HepG2 (cell line): ENCODE data around the gene ASCC3. TPM values are rescaled to one million over a fixed set of nuclear protein-coding genes. Genes with fewer than 3 reads are reported as not detected.
A peak's percentile ranks its signal among the peaks of the same experiment; 100 is the strongest.

ENCODE experiments used
- JUNB ChIP-seq: sonication (generic); formaldehyde crosslinking; IDR thresholded peaks from 2 replicates; pipeline ENCODE4 v1.8.0; 2022; ENCODE audit warnings: missing genetic modification reagents, mild to moderate bottlenecking, borderline replicate concordance
- MTF1 ChIP-seq: sonication (generic); formaldehyde crosslinking; IDR thresholded peaks from 2 replicates; pipeline ENCODE4 v1.5.0; 2020; ENCODE audit warnings: missing genetic modification reagents
- NKX3-1 ChIP-seq: sonication (generic); formaldehyde crosslinking; IDR thresholded peaks from 2 replicates; pipeline ENCODE4 v1.5.0; 2020; ENCODE audit warnings: missing genetic modification reagents
- TFAP4 ChIP-seq: sonication (generic); IDR thresholded peaks from 2 replicates; pipeline ENCODE4 v1.6.1; 2016; ENCODE audit warnings: low read depth, borderline replicate concordance
- THAP9 ChIP-seq: sonication (generic); formaldehyde crosslinking; IDR thresholded peaks from 2 replicates; pipeline ENCODE4; 2020; ENCODE audit warnings: missing genetic modification reagents, mild to moderate bottlenecking, borderline replicate concordance
- UBTF ChIP-seq: sonication (generic); formaldehyde crosslinking; IDR thresholded peaks from 2 replicates; pipeline ENCODE4 v1.4.0; 2020; ENCODE audit warnings: mild to moderate bottlenecking, missing genetic modification reagents
- polyA plus RNA-seq, 8 experiments: library from polyadenylated mRNA; depleted of rRNA in 3 of 8; stranded (reverse) in 7 of 8; unstranded in 1 of 8; fragments of >200 nt; fragmentation: Illumina TruSeq in 4 of 8; extraction: Trizol in 4 of 8; gene quantifications; 2 replicates each; pipeline versions ENCODE4 v1.2.1 to v1.2.3, GENCODE V29; 2011 to 2016; ENCODE audit warnings: low read depth in 4 of 8, missing spikeins in 1 of 8, mixed read lengths in 1 of 8; ENCODE audit not compliant: insufficient read depth in 1 of 8
- total RNA-seq, 5 experiments: library from RNA; depleted of rRNA; stranded (reverse); fragments of >200 nt; fragmentation: Illumina TruSeq; extraction: Trizol; gene quantifications; 2 replicates each; pipeline ENCODE4 v1.2.3, GENCODE V29; 2016; ENCODE audit warnings: low read depth in 1 of 5
- TF ChIP-seq, protein P1 (sequence below): sonication (generic); formaldehyde crosslinking; IDR thresholded peaks from 2 replicates; pipeline ENCODE4 v1.4.0; 2020; ENCODE audit warnings: missing genetic modification reagents, borderline replicate concordance
- TF ChIP-seq, protein P2 (sequence below): sonication (generic); formaldehyde crosslinking; IDR thresholded peaks from 2 replicates; pipeline ENCODE4 v1.4.0; 2020; ENCODE audit warnings: missing genetic modification reagents
- TF ChIP-seq, protein P3 (sequence below): sonication (generic); formaldehyde crosslinking; IDR thresholded peaks from 2 replicates; pipeline ENCODE4 v1.4.0; 2020; ENCODE audit warnings: mild to moderate bottlenecking, missing genetic modification reagents

ASCC3 gene
- total and polyA plus RNA-seq, 2 of the 13 experiments (the other 11 are each of a cell fraction or from before 2014, with no cell fraction given) = 23.1 to 55.7 TPM

DNA sequence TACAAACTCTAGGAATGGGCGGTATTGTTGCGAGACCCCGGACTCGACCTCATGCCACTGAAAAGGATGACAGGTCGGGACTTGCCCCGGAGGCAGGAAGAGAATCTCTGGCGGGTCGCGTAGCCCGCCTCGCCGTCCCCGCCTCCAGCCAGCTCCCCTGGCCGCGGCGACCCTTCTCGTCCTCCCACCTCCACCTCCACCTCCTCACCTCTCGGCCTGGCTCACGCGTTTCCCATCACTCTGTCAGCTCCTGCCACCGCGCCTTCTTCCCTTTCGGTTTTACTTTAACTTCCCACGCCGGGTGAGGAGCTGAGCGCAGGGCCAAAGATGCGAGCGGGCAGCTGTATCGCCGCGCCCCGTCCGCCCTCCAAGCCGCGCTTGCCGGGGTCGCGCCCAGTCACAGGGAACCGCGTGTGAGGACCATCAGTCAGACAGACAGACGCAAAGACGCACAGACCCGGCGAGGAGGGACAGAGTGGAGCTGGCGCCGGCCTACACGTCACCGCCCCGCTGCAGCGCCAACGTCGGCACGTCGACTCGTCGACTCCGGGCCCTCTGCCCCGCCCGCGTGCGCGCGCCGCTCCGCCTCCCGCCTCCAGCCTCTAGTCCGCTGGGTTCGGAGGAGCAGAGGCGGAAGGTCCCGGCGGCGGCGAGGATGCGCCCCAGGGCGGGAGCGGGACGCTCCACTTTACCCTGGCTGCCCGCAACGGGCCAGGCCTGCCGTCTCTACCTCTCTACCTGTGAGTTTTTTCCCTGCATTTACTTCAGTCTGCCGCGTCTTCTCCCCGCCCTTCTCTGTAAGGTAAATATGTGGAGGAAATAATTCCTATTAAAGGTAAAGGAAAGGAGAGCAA is at the start of gene ASCC3 (continued):
- peak; percentile 27; the same call in 1 of the 2 replicates for TF ChIP-seq TFAP4
- TF ChIP-seq, protein P1, sequence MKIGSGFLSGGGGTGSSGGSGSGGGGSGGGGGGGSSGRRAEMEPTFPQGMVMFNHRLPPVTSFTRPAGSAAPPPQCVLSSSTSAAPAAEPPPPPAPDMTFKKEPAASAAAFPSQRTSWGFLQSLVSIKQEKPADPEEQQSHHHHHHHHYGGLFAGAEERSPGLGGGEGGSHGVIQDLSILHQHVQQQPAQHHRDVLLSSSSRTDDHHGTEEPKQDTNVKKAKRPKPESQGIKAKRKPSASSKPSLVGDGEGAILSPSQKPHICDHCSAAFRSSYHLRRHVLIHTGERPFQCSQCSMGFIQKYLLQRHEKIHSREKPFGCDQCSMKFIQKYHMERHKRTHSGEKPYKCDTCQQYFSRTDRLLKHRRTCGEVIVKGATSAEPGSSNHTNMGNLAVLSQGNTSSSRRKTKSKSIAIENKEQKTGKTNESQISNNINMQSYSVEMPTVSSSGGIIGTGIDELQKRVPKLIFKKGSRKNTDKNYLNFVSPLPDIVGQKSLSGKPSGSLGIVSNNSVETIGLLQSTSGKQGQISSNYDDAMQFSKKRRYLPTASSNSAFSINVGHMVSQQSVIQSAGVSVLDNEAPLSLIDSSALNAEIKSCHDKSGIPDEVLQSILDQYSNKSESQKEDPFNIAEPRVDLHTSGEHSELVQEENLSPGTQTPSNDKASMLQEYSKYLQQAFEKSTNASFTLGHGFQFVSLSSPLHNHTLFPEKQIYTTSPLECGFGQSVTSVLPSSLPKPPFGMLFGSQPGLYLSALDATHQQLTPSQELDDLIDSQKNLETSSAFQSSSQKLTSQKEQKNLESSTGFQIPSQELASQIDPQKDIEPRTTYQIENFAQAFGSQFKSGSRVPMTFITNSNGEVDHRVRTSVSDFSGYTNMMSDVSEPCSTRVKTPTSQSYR (CRISPR knock-in tag) = 0 out of 2 replicates have a peak, but pooled peaks have one; percentile 24
- TF ChIP-seq NKX3-1 = no peak; the same call in 1 of the 2 replicates
- TF ChIP-seq MTF1 (CRISPR knock-in tag) = no peak
- peak; percentile 67; the same call in 1 of the 2 replicates for TF ChIP-seq THAP9 (CRISPR knock-in tag)
- TF ChIP-seq, protein P2, sequence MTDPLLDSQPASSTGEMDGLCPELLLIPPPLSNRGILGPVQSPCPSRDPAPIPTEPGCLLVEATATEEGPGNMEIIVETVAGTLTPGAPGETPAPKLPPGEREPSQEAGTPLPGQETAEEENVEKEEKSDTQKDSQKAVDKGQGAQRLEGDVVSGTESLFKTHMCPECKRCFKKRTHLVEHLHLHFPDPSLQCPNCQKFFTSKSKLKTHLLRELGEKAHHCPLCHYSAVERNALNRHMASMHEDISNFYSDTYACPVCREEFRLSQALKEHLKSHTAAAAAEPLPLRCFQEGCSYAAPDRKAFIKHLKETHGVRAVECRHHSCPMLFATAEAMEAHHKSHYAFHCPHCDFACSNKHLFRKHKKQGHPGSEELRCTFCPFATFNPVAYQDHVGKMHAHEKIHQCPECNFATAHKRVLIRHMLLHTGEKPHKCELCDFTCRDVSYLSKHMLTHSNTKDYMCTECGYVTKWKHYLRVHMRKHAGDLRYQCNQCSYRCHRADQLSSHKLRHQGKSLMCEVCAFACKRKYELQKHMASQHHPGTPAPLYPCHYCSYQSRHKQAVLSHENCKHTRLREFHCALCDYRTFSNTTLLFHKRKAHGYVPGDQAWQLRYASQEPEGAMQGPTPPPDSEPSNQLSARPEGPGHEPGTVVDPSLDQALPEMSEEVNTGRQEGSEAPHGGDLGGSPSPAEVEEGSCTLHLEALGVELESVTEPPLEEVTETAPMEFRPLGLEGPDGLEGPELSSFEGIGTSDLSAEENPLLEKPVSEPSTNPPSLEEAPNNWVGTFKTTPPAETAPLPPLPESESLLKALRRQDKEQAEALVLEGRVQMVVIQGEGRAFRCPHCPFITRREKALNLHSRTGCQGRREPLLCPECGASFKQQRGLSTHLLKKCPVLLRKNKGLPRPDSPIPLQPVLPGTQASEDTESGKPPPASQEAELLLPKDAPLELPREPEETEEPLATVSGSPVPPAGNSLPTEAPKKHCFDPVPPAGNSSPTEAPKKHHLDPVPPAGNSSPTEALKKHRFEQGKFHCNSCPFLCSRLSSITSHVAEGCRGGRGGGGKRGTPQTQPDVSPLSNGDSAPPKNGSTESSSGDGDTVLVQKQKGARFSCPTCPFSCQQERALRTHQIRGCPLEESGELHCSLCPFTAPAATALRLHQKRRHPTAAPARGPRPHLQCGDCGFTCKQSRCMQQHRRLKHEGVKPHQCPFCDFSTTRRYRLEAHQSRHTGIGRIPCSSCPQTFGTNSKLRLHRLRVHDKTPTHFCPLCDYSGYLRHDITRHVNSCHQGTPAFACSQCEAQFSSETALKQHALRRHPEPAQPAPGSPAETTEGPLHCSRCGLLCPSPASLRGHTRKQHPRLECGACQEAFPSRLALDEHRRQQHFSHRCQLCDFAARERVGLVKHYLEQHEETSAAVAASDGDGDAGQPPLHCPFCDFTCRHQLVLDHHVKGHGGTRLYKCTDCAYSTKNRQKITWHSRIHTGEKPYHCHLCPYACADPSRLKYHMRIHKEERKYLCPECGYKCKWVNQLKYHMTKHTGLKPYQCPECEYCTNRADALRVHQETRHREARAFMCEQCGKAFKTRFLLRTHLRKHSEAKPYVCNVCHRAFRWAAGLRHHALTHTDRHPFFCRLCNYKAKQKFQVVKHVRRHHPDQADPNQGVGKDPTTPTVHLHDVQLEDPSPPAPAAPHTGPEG (CRISPR knock-in tag) = no peak; the same call in 1 of the 2 replicates
- TF ChIP-seq UBTF (CRISPR knock-in tag) = peak; percentile 98
- TF ChIP-seq, protein P3, sequence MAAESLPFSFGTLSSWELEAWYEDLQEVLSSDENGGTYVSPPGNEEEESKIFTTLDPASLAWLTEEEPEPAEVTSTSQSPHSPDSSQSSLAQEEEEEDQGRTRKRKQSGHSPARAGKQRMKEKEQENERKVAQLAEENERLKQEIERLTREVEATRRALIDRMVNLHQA (CRISPR knock-in tag) = no peak
- 0 out of 2 replicates have a peak, but pooled peaks have one; percentile 34 for TF ChIP-seq JUNB (CRISPR knock-in tag)
